Tibial nerve (tissue), 4 donors: Measurements from ENCODE around the gene FZD7.

Experiments
- CTCF ChIP-seq, 5 experiments: fragments of 200-600 bp in 3 of 5; fragments of 450-650 bp in 2 of 5; sonication (generic) in 3 of 5; IDR thresholded peaks; one replicate each; pipeline ENCODE4 v1.5.1; 2016 to 2019; ENCODE audit warnings: antibody characterized with exemption in 5 of 5, mild to moderate bottlenecking in 3 of 5, moderate library complexity in 2 of 5
- EP300 ChIP-seq, 2 donors: sonication (generic); formaldehyde crosslinking; IDR thresholded peaks; one replicate each; pipeline ENCODE4 v1.6.1; 2017; ENCODE audit warnings: antibody characterized with exemption in 2 of 2, mild to moderate bottlenecking in 1 of 2
- POLR2A ChIP-seq, 2 donors: fragments of 450-650 bp; IDR thresholded peaks; one replicate each; pipeline ENCODE4 v1.6.1; 2017; ENCODE audit warnings: antibody characterized with exemption in 2 of 2, mild to moderate bottlenecking in 2 of 2, moderate library complexity in 2 of 2

GRCh38 chr2:202024871-202025270 lies 8.8 kb upstream of the FZD7 start:
- TF ChIP-seq CTCF (IDR thresholded peaks at IDR 0.05) = no peak
- TF ChIP-seq EP300 (IDR thresholded peaks at IDR 0.05) = no peak
- no peak for TF ChIP-seq POLR2A (IDR thresholded peaks at IDR 0.05)
